Activated CD4-positive, alpha-beta memory T cell treated with anti-CD3 and anti-CD28 coated beads, Interleukin-2, amount 10 ng/mL, durations not matched to agents 7 days and 5 days (primary cell): Measurements from ENCODE around the gene ELP1. TPM values are rescaled to one million over a fixed set of nuclear protein-coding genes. Genes with fewer than 3 reads are reported as not detected.

Experiments
- CTCF ChIA-PET: fragments of 350-600 bp; sonication (Branson Sonifier 250); formaldehyde crosslinking; loops from one replicate; lab custom pipeline; 2021; ENCODE audit warnings: antibody characterized with exemption, inconsistent platforms; lab: Charles Lee
- POLR2A ChIA-PET: fragments of 350-600 bp; sonication (Branson Sonifier 250); formaldehyde crosslinking; loops from one replicate; lab custom pipeline; 2021; ENCODE audit warnings: antibody characterized with exemption; lab: Charles Lee
- DNase-seq: peaks from one replicate; pipeline ENCODE4 v3.0.0-alpha.2; 2020
- H3K27ac Mint-ChIP-seq: one replicate; pipeline ENCODE4 v1.8.0; 2021; ENCODE audit warnings: mild to moderate bottlenecking, mixed read lengths
- H3K27me3 Mint-ChIP-seq: one replicate; pipeline ENCODE4 v1.8.0; 2021; ENCODE audit warnings: mixed read lengths
- H3K36me3 Mint-ChIP-seq: one replicate; pipeline ENCODE4 v1.8.0; 2021; ENCODE audit warnings: low read depth, mixed read lengths
- H3K4me1 Mint-ChIP-seq: one replicate; pipeline ENCODE4 v1.8.0; 2021; ENCODE audit warnings: mixed read lengths
- H3K4me3 Mint-ChIP-seq: one replicate; pipeline ENCODE4 v1.8.0; 2021; ENCODE audit warnings: mild to moderate bottlenecking, mixed read lengths
- H3K9me3 Mint-ChIP-seq: one replicate; pipeline ENCODE4 v1.8.0; 2021; ENCODE audit warnings: mixed read lengths
- total RNA-seq, 2 experiments: library from RNA; stranded (reverse); gene quantifications; one replicate each; pipeline ENCODE4 v1.2.3, GENCODE V29; 2021

ELP1 gene
- total RNA-seq, 2 experiments from 2014 or later = 19.9 to 21.6 TPM

- Mint-ChIP-seq H3K4me3 (no peak overlapping the region), H3K36me3 (peaks cover 19% of the 10 kb centered on the region), H3K27ac (no peak overlapping the region), H3K4me1 (no peaks in the 10 kb centered on the region), H3K9me3 (no peaks in the 10 kb centered on the region), H3K27me3 (no peaks in the 10 kb centered on the region)
- ChIA-PET POLR2A (no interaction called here), CTCF (no interaction called here)
- DNase-seq = no peak
Measured at GRCh38 chr9:108866001-108866420, 67.9 kb downstream of the ELP1 start.

GRCh38 chr9:108865037-108865436, 68.9 kb downstream of the ELP1 start:
- ChIA-PET POLR2A (no interaction called here), CTCF (no interaction called here)
- no peak overlapping the region for H3K4me3 Mint-ChIP-seq
- no peak overlapping the region for H3K27ac Mint-ChIP-seq
- no peaks in the 10 kb centered on the region for H3K27me3 Mint-ChIP-seq
- peaks cover 13% of the 10 kb centered on the region for H3K36me3 Mint-ChIP-seq
- H3K9me3 Mint-ChIP-seq = no peaks in the 10 kb centered on the region
- no peak for DNase-seq
- no peaks in the 10 kb centered on the region for H3K4me1 Mint-ChIP-seq

- Mint-ChIP-seq H3K27me3 (no peaks in the 10 kb centered on the region), H3K27ac (no peak overlapping the region), H3K36me3 (peaks cover 11% of the 10 kb centered on the region), H3K4me1 (no peaks in the 10 kb centered on the region), H3K9me3 (no peaks in the 10 kb centered on the region), H3K4me3 (no peak overlapping the region)
- no peak for DNase-seq
- POLR2A ChIA-PET = no interaction called here
- CTCF ChIA-PET = no interaction called here
Measured at GRCh38 chr9:108864446-108864845, 69.5 kb downstream of the ELP1 start.

- H3K4me1 Mint-ChIP-seq = no peaks in the 10 kb centered on the region
- ChIA-PET CTCF (no interaction called here), POLR2A (no interaction called here)
- no peak overlapping the region for H3K4me3 Mint-ChIP-seq
- no peaks in the 10 kb centered on the region for H3K9me3 Mint-ChIP-seq
- H3K36me3 Mint-ChIP-seq = peaks cover 10% of the 10 kb centered on the region
- no peak overlapping the region for H3K27ac Mint-ChIP-seq
- no peaks in the 10 kb centered on the region for H3K27me3 Mint-ChIP-seq
- DNase-seq = no peak
Measured at GRCh38 chr9:108863891-108864290, 70.0 kb downstream of the ELP1 start.

GRCh38 chr9:108861997-108862396, 71.9 kb downstream of the ELP1 start, which contains the start of gene ACTL7A:
TSS of gene ACTL7A (plus strand) at chr9:108862266. CDS start at chr9:108862323, 57 bp downstream.
- no peak within 1 kb of the TSS for H3K27ac Mint-ChIP-seq
- H3K27me3 Mint-ChIP-seq = no peaks in the 10 kb centered on the region
- no peak within 1 kb of the TSS for H3K4me3 Mint-ChIP-seq
- no peaks in the 10 kb centered on the region for H3K4me1 Mint-ChIP-seq
- no peak for DNase-seq
- no peaks in the 10 kb centered on the region for H3K9me3 Mint-ChIP-seq
- ChIA-PET CTCF (no interaction called here), POLR2A (no interaction called here)
- no peaks in the 10 kb centered on the region for H3K36me3 Mint-ChIP-seq

GRCh38 chr9:108861464-108861863, 72.5 kb downstream of the ELP1 start:
- H3K4me1 Mint-ChIP-seq = no peaks in the 10 kb centered on the region
- no peaks in the 10 kb centered on the region for H3K9me3 Mint-ChIP-seq
- DNase-seq = no peak
- no peak overlapping the region for H3K4me3 Mint-ChIP-seq
- H3K36me3 Mint-ChIP-seq = no peaks in the 10 kb centered on the region
- POLR2A ChIA-PET = no interaction called here
- no peaks in the 10 kb centered on the region for H3K27me3 Mint-ChIP-seq
- CTCF ChIA-PET = no interaction called here
- H3K27ac Mint-ChIP-seq = no peak overlapping the region

GRCh38 chr9:108860764-108861163, 73.2 kb downstream of the ELP1 start:
- no peaks in the 10 kb centered on the region for H3K4me1 Mint-ChIP-seq
- H3K4me3 Mint-ChIP-seq = no peak overlapping the region
- ChIA-PET POLR2A (no interaction called here), CTCF (no interaction called here)
- no peak overlapping the region for H3K27ac Mint-ChIP-seq
- H3K9me3 Mint-ChIP-seq = no peaks in the 10 kb centered on the region
- DNase-seq = no peak
- H3K27me3 Mint-ChIP-seq = no peaks in the 10 kb centered on the region
- no peaks in the 10 kb centered on the region for H3K36me3 Mint-ChIP-seq

- H3K4me3 Mint-ChIP-seq = no peak overlapping the region
- H3K9me3 Mint-ChIP-seq = no peaks in the 10 kb centered on the region
- H3K4me1 Mint-ChIP-seq = no peaks in the 10 kb centered on the region
- ChIA-PET CTCF (no interaction called here), POLR2A (no interaction called here)
- DNase-seq = no peak
- no peak overlapping the region for H3K27ac Mint-ChIP-seq
- H3K36me3 Mint-ChIP-seq = no peaks in the 10 kb centered on the region
- H3K27me3 Mint-ChIP-seq = no peaks in the 10 kb centered on the region
Measured at GRCh38 chr9:108860354-108860753, 73.6 kb downstream of the ELP1 start.

GRCh38 chr9:108859459-108860114, 74.3 kb downstream of the ELP1 start:
- Mint-ChIP-seq H3K4me3 (no peak overlapping the region), H3K27ac (no peak overlapping the region), H3K9me3 (no peaks in the 10 kb centered on the region), H3K4me1 (no peaks in the 10 kb centered on the region), H3K36me3 (no peaks in the 10 kb centered on the region), H3K27me3 (no peaks in the 10 kb centered on the region)
- POLR2A ChIA-PET = no interaction called here
- no peak for DNase-seq
- CTCF ChIA-PET = no interaction called here

GRCh38 chr9:108857572-108857971, 76.4 kb downstream of the ELP1 start:
- Mint-ChIP-seq H3K9me3 (no peaks in the 10 kb centered on the region), H3K36me3 (no peaks in the 10 kb centered on the region), H3K4me3 (no peak overlapping the region), H3K4me1 (no peaks in the 10 kb centered on the region), H3K27me3 (no peaks in the 10 kb centered on the region), H3K27ac (no peak overlapping the region)
- DNase-seq = no peak
- POLR2A ChIA-PET = no interaction called here
- CTCF ChIA-PET = no interaction called here

GRCh38 chr9:108855888-108856287, 78.0 kb downstream of the ELP1 start, which contains the start of gene ACTL7B:
TSS of gene ACTL7B (minus strand) at chr9:108855986. CDS start at chr9:108855930, 56 bp downstream.
- CTCF ChIA-PET = no interaction called here
- H3K27ac Mint-ChIP-seq = no peak within 1 kb of the TSS
- no peak for DNase-seq
- H3K4me3 Mint-ChIP-seq = no peak within 1 kb of the TSS
- no peaks in the 10 kb centered on the region for H3K36me3 Mint-ChIP-seq
- POLR2A ChIA-PET = no interaction called here
- H3K27me3 Mint-ChIP-seq = no peaks in the 10 kb centered on the region
- no peaks in the 10 kb centered on the region for H3K9me3 Mint-ChIP-seq
- no peaks in the 10 kb centered on the region for H3K4me1 Mint-ChIP-seq

GRCh38 chr9:108855529-108855886, 78.4 kb downstream of the ELP1 start:
- Mint-ChIP-seq H3K36me3 (no peaks in the 10 kb centered on the region), H3K9me3 (no peaks in the 10 kb centered on the region), H3K27me3 (no peaks in the 10 kb centered on the region), H3K4me1 (no peaks in the 10 kb centered on the region), H3K27ac (no peak overlapping the region), H3K4me3 (no peak overlapping the region)
- DNase-seq = no peak
- ChIA-PET POLR2A (no interaction called here), CTCF (interaction anchor here (1.3 kb wide), 1 partner anchor 11 kb away, joined by 3 read pairs; no protein-coding TSS in a partner anchor)

- Mint-ChIP-seq H3K9me3 (no peaks in the 10 kb centered on the region), H3K27ac (no peak overlapping the region), H3K36me3 (no peaks in the 10 kb centered on the region), H3K27me3 (no peaks in the 10 kb centered on the region), H3K4me1 (no peaks in the 10 kb centered on the region), H3K4me3 (no peak overlapping the region)
- POLR2A ChIA-PET = no interaction called here
- no peak for DNase-seq
- CTCF ChIA-PET = interaction anchor here (1.3 kb wide), 1 partner anchor 11 kb away, joined by 3 read pairs; no protein-coding TSS in a partner anchor
Measured at GRCh38 chr9:108854641-108855528, 79.0 kb downstream of the ELP1 start.
